ENCODE measurements around the gene MPZL3.

- TF ChIP-seq, protein P1, sequence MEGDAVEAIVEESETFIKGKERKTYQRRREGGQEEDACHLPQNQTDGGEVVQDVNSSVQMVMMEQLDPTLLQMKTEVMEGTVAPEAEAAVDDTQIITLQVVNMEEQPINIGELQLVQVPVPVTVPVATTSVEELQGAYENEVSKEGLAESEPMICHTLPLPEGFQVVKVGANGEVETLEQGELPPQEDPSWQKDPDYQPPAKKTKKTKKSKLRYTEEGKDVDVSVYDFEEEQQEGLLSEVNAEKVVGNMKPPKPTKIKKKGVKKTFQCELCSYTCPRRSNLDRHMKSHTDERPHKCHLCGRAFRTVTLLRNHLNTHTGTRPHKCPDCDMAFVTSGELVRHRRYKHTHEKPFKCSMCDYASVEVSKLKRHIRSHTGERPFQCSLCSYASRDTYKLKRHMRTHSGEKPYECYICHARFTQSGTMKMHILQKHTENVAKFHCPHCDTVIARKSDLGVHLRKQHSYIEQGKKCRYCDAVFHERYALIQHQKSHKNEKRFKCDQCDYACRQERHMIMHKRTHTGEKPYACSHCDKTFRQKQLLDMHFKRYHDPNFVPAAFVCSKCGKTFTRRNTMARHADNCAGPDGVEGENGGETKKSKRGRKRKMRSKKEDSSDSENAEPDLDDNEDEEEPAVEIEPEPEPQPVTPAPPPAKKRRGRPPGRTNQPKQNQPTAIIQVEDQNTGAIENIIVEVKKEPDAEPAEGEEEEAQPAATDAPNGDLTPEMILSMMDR (conservative IDR thresholded peaks at IDR 0.05 in 1 of 2, IDR thresholded peaks at IDR 0.05 in 1 of 2; ENCODE audit: extremely low read depth in 1 of 2, insufficient read depth in 1 of 2, low read depth in 1 of 2, low read length in 2 of 2), result no peak
- TF ChIP-seq EZH2 (IDR thresholded peaks at IDR 0.05; ENCODE audit: borderline replicate concordance, low read length), result no peak
Measured at GRCh38 chr11:118301600-118302195, 49.5 kb upstream of the MPZL3 start.
